KMS-11 (cell line): Measurements from ENCODE around the gene NOP16.

Source experiments
- H2AFZ ChIP-seq: fragments of 200-600 bp; sonication (generic); 2 replicates; pipeline ENCODE4 v1.6.1; 2016; ENCODE audit warnings: antibody characterized with exemption, mixed run types, low read depth
- H3K27ac ChIP-seq: fragments of 200-600 bp; sonication (generic); 2 replicates; pipeline ENCODE4 v1.6.1; 2016; ENCODE audit warnings: mild to moderate bottlenecking, mixed run types
- H3K27me3 ChIP-seq: fragments of 200-600 bp; sonication (generic); 2 replicates; pipeline ENCODE4 v1.6.1; 2017; ENCODE audit warnings: mild to moderate bottlenecking, low read depth, mixed run types, moderate library complexity; ENCODE audit not compliant: insufficient read depth
- H3K36me3 ChIP-seq: fragments of 200-600 bp; sonication (generic); 2 replicates; pipeline ENCODE4 v1.6.1; 2017; ENCODE audit warnings: mild to moderate bottlenecking, mixed run types; ENCODE audit not compliant: insufficient read depth
- H3K4me1 ChIP-seq: fragments of 200-600 bp; sonication (generic); 2 replicates; pipeline ENCODE4 v1.6.1; 2016; ENCODE audit warnings: mild to moderate bottlenecking, low read depth, mixed run types; ENCODE audit not compliant: poor library complexity, severe bottlenecking
- H3K4me2 ChIP-seq: fragments of 200-600 bp; sonication (generic); 2 replicates; pipeline ENCODE4 v1.7.0; 2016; ENCODE audit warnings: mild to moderate bottlenecking, mixed run types
- H3K4me3 ChIP-seq: fragments of 200-600 bp; sonication (generic); IDR thresholded peaks from 2 replicates; pipeline ENCODE4 v1.6.1; 2017; ENCODE audit warnings: low read depth, low read length, mixed read lengths; ENCODE audit not compliant: insufficient read depth
- H3K79me2 ChIP-seq: fragments of 200-600 bp; sonication (generic); 2 replicates; pipeline ENCODE4 v1.6.1; 2016; ENCODE audit warnings: low read depth, mixed run types; ENCODE audit not compliant: insufficient read depth
- H3K9ac ChIP-seq: fragments of 200-600 bp; sonication (generic); 2 replicates; pipeline ENCODE4 v1.6.1; 2016; ENCODE audit warnings: mild to moderate bottlenecking, mixed run types
- H4K20me1 ChIP-seq: fragments of 200-600 bp; sonication (generic); 2 replicates; pipeline ENCODE4 v1.6.1; 2016; ENCODE audit warnings: mild to moderate bottlenecking, mixed run types; ENCODE audit not compliant: insufficient read depth
- CTCF ChIP-seq: fragments of 200-600 bp; sonication (generic); conservative IDR thresholded peaks from 2 replicates; pipeline ENCODE4 v1.6.1; 2017; ENCODE audit warnings: low read depth, mild to moderate bottlenecking, antibody characterized with exemption, low read length, moderate library complexity, mixed read lengths

The NOP16 gene

DNA sequence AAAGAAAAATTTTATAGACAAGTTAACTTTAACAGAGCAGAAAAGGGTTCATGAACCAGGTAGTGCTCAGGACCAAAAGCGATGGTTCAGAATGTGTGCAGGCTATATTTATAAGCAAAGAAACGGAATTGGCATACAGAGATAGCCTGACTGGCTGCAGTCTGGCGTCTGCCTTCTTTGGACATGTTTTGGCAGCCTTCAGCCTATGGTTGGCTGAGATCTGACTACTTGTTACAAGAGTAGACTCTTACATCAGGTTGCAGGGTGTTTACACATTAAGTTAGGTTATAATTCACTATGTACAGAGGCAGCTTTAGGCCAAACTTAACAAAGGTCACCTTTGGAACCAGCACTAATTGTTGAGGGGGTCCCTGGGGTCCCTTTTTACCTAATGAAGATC, 7.0 kb downstream of the NOP16 start:
- no peak for TF ChIP-seq CTCF
- Histone ChIP-seq H3K4me1 (no peaks in the 10 kb centered on the region), H3K4me2 (no peak overlapping the region), H3K79me2 (peaks cover 14% of the 10 kb centered on the region), H3K4me3 (no peak overlapping the region), H3K27ac (no peak overlapping the region), H4K20me1 (no peaks in the 10 kb centered on the region), H3K36me3 (0 out of 2 replicates have a peak, but pooled peaks cover 6% of the 10 kb centered on the region), H3K9ac (no peak overlapping the region), H2AFZ (no peak overlapping the region), H3K27me3 (no peaks in the 10 kb centered on the region)

DNA sequence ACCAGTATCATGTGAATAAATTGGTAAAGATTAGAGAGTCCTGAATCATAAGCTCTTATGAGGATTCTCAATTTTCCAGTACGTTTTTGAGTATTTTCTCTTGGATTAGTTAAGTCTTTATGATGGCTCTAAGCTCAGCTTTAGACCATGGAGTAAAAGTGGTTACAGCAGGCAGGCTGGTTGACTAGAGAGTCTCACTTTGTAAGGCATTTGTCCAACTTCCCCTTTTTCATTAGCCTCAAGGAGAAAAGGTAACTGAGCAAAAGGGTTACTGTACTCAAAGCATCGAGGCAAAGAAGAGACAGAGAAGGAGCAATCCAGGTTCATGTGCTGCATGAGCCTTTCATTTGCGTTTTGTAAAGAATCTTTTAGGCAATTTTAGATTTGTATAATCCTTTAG, 8.5 kb downstream of the NOP16 start:
- Histone ChIP-seq H3K36me3 (no peaks in the 10 kb centered on the region), H3K9ac (no peak overlapping the region), H3K4me3 (no peak overlapping the region), H3K4me2 (no peak overlapping the region), H4K20me1 (no peaks in the 10 kb centered on the region), H3K27me3 (no peaks in the 10 kb centered on the region), H3K4me1 (no peaks in the 10 kb centered on the region), H3K27ac (no peak overlapping the region), H2AFZ (no peak overlapping the region), H3K79me2 (no peaks in the 10 kb centered on the region)
- TF ChIP-seq CTCF: no peak

DNA sequence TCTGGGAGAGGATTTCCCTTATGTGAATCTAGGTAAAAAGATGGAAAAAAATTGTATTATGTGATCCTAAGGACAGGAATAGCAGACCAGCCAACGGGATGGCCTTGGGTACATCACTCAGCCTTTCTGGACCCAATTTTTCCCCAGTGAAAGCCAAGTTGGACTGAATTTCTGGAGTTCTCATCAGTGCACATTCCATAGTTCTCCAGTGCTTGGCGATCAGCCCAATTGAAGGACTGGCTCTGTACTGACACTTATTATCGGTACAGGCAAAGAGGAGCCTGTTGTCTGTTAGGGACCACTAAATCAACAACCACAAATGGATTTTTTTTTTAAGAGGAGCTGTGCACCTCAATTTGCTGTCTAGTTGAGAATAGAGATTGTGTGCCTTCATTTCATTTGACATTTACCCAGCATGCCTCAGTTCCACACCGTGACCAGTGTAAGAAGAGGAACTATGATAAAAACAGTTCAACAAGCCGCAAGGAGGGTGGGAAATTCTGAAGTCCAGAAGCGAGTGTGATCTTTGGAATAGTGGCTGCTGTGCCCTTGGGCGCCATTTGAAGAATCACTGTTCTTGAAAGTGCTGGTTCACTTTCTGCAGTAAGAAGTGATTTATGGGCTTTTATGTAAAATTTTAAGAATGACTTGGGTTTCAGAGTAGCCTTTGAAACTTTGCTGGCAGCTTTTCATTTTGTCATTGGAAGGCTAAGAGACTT, 15.1 kb downstream of the NOP16 start:
- Histone ChIP-seq H4K20me1 (no peaks in the 10 kb centered on the region), H3K4me1 (no peaks in the 10 kb centered on the region), H3K36me3 (no peaks in the 10 kb centered on the region), H3K4me2 (no peak overlapping the region), H3K79me2 (no peaks in the 10 kb centered on the region), H3K27ac (no peak overlapping the region), H3K9ac (no peak overlapping the region), H3K27me3 (no peaks in the 10 kb centered on the region), H2AFZ (no peak overlapping the region), H3K4me3 (no peak overlapping the region)
- TF ChIP-seq CTCF: no peak

DNA sequence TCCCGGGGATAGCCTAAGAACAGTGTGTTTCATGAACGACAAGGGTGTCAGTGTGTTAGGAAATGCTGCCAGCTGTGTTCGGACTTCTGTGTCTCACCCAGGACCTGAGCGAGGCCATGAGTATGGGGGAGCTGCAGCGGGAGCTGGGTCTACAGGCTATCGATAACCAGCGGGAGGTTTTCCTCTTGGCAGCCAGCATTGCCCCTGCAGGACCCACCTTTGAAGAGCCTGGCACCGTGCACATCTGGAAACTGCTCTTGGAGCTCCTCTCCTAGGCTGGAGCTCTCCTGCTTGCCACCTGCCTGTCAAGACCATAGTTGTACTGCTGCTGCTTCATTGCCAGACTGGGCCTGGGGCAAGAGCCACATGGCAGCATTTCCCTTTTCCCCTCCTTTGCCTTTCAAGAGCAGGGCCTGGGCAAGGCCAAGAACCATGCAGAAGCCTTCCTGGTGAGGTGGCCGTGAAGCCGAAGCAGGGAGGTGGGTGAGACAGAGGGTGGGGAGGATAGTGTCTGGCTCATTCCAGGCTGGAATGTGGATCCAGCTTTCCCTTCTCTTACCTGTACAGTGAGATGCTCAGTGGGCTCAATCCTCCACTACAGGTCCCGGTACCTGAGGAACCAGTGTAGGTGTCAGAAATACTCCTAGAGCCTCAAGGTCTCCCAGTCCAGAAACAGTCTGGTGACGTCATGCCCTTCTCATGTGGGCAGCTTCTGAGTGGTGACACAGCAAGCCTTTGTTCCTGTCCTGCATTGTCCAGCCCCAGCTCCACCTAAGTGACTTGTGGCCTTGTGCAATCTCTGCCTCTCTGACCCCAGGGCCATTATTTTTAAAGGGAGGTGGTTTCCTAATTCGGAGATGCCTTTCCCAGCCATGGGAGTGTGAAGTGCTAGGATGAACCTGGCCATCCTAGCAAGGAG, 16.5 kb downstream of the NOP16 start:
- Histone ChIP-seq H2AFZ (no peak overlapping the region), H3K27me3 (no peaks in the 10 kb centered on the region), H4K20me1 (no peaks in the 10 kb centered on the region), H3K4me1 (no peaks in the 10 kb centered on the region), H3K36me3 (no peaks in the 10 kb centered on the region), H3K79me2 (no peaks in the 10 kb centered on the region), H3K4me2 (no peak overlapping the region), H3K9ac (no peak overlapping the region), H3K27ac (no peak overlapping the region), H3K4me3 (no peak overlapping the region)
- TF ChIP-seq CTCF: no peak
